ENCODE measurements around the gene PTCH1.
A peak's percentile ranks its signal among the peaks of the same experiment; 100 is the strongest.

PTCH1 gene

GRCh38 chr9:95499046-95499676 lies 17.6 kb downstream of the PTCH1 start:
- no peak overlapping the region for H3K27ac ChIP-seq (ENCODE audit: low read depth, low read length)
- DNase-seq: no peak

DNA sequence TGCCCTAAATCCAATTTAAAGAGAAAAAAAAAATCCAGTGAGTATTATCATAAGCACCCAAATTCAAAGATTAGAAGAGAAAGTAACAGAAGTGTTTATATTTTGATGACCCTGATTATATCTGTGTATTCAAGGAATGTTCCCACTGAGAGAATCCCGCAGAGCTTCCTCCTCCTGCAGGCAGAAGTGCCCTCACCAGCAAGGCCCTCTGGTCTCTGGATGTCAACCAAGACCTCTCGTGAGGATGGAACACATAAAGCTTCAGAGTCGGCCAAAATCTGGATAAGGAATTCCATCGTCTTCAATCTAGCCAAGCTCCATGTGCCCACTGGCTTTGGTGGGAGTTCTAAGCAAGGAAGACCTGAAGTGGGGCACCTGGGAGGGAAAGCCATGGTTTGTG lies 18.1 kb downstream of the PTCH1 start:
- H3K18ac ChIP-seq (ENCODE audit: low read length): no peak overlapping the region
- WGBS (ENCODE audit: extremely low coverage, insufficient coverage, low lambda C conversion rate): no CpG with 5 or more reads among the region's 4 CpGs
- no peak overlapping the region for H3K27ac ChIP-seq (ENCODE audit: low read depth, low read length)
- no peak overlapping the region for H3K4me3 ChIP-seq (ENCODE audit: low read length)
- no peak overlapping the region for H3K4me2 ChIP-seq (ENCODE audit: low read length)
- peaks cover 61% of the 10 kb centered on the region for H3K79me2 ChIP-seq (ENCODE audit: control insufficient read depth, insufficient read depth, low read length)
- no peak overlapping the region for H3K23ac ChIP-seq (ENCODE audit: low read length)
- H3K56ac ChIP-seq (ENCODE audit: low read length): no peak overlapping the region
- H3K27me3 ChIP-seq (ENCODE audit: insufficient read depth, low read length, poor library complexity): no peaks in the 10 kb centered on the region
- H2BK5ac ChIP-seq (ENCODE audit: low read length): no peak overlapping the region
- H3K79me1 ChIP-seq (ENCODE audit: low read length): peaks cover 42% of the 10 kb centered on the region
- no peaks in the 10 kb centered on the region for H3K36me3 ChIP-seq (ENCODE audit: control insufficient read depth, insufficient read depth, low read length)
- H2BK15ac ChIP-seq (replicated peaks; ENCODE audit: low read depth): no peak overlapping the region
- H2BK120ac ChIP-seq (ENCODE audit: low read depth, low read length): no peak overlapping the region
- H3K4ac ChIP-seq (ENCODE audit: low read depth, low read length): no peak overlapping the region
- H3K4me1 ChIP-seq (ENCODE audit: control insufficient read depth, low read depth, low read length): peaks cover 20% of the 10 kb centered on the region
- H4K5ac ChIP-seq (ENCODE audit: low read length): no peak overlapping the region
- no peak overlapping the region for H2AK5ac ChIP-seq (ENCODE audit: low read length)
- no peak for DNase-seq
- no peak overlapping the region for H4K8ac ChIP-seq (ENCODE audit: low read depth, low read length)
- H3K9ac ChIP-seq (ENCODE audit: low read length): no peak overlapping the region

More at GRCh38 chr9:95499046-95499676, 17.6 kb downstream of the PTCH1 start:
- no peaks in the 10 kb centered on the region for H3K36me3 ChIP-seq (ENCODE audit: control insufficient read depth, insufficient read depth, low read length)
- peaks cover 59% of the 10 kb centered on the region for H3K79me2 ChIP-seq (ENCODE audit: control insufficient read depth, insufficient read depth, low read length)
- H4K5ac ChIP-seq (ENCODE audit: low read length): no peak overlapping the region
- no peaks in the 10 kb centered on the region for H3K27me3 ChIP-seq (ENCODE audit: insufficient read depth, low read length, poor library complexity)
- H4K8ac ChIP-seq (ENCODE audit: low read depth, low read length): no peak overlapping the region
- H3K4me3 ChIP-seq (ENCODE audit: low read length): no peak overlapping the region
- H2BK120ac ChIP-seq (ENCODE audit: low read depth, low read length): no peak overlapping the region
- no peak overlapping the region for H3K18ac ChIP-seq (ENCODE audit: low read length)
- H3K4ac ChIP-seq (ENCODE audit: low read depth, low read length): no peak overlapping the region
- H2AK5ac ChIP-seq (ENCODE audit: low read length): no peak overlapping the region
- no CpG with 5 or more reads among the region's 6 CpGs for WGBS (ENCODE audit: extremely low coverage, insufficient coverage, low lambda C conversion rate)
- no peak overlapping the region for H3K4me2 ChIP-seq (ENCODE audit: low read length)
- H2BK15ac ChIP-seq (replicated peaks; ENCODE audit: low read depth): no peak overlapping the region
- peaks cover 42% of the 10 kb centered on the region for H3K79me1 ChIP-seq (ENCODE audit: low read length)
- H3K23ac ChIP-seq (ENCODE audit: low read length): no peak overlapping the region
- no peak overlapping the region for H3K9ac ChIP-seq (ENCODE audit: low read length)
- no peak overlapping the region for H3K56ac ChIP-seq (ENCODE audit: low read length)
- peaks cover 22% of the 10 kb centered on the region for H3K4me1 ChIP-seq (ENCODE audit: control insufficient read depth, low read depth, low read length)
- H2BK5ac ChIP-seq (ENCODE audit: low read length): no peak overlapping the region

- H3K4me2 ChIP-seq (ENCODE audit: low read length): no peak overlapping the region
- no peak overlapping the region for H3K23ac ChIP-seq (ENCODE audit: low read length)
- WGBS (ENCODE audit: extremely low coverage, insufficient coverage, low lambda C conversion rate): no CpG with 5 or more reads among the region's 3 CpGs
- H2BK120ac ChIP-seq (ENCODE audit: low read depth, low read length): no peak overlapping the region
- H3K4me3 ChIP-seq (ENCODE audit: low read length): no peak overlapping the region
- H2BK5ac ChIP-seq (ENCODE audit: low read length): no peak overlapping the region
- H3K4ac ChIP-seq (ENCODE audit: low read depth, low read length): no peak overlapping the region
- H4K8ac ChIP-seq (ENCODE audit: low read depth, low read length): no peak overlapping the region
- no peaks in the 10 kb centered on the region for H3K36me3 ChIP-seq (ENCODE audit: control insufficient read depth, insufficient read depth, low read length)
- H3K9ac ChIP-seq (ENCODE audit: low read length): no peak overlapping the region
- H4K5ac ChIP-seq (ENCODE audit: low read length): no peak overlapping the region
- H2BK15ac ChIP-seq (replicated peaks; ENCODE audit: low read depth): no peak overlapping the region
- H3K56ac ChIP-seq (ENCODE audit: low read length): no peak overlapping the region
- no peak overlapping the region for H3K18ac ChIP-seq (ENCODE audit: low read length)
- H2AK5ac ChIP-seq (ENCODE audit: low read length): no peak overlapping the region
- H3K27me3 ChIP-seq (ENCODE audit: insufficient read depth, low read length, poor library complexity): no peaks in the 10 kb centered on the region
- no peak overlapping the region for H3K27ac ChIP-seq (ENCODE audit: low read depth, low read length)
- peaks cover 43% of the 10 kb centered on the region for H3K79me1 ChIP-seq (ENCODE audit: low read length)
- peaks cover 20% of the 10 kb centered on the region for H3K4me1 ChIP-seq (ENCODE audit: control insufficient read depth, low read depth, low read length)
- H3K79me2 ChIP-seq (ENCODE audit: control insufficient read depth, insufficient read depth, low read length): peaks cover 59% of the 10 kb centered on the region
- no peak for DNase-seq
Observed at GRCh38 chr9:95497772-95498171, 19.0 kb downstream of the PTCH1 start.

GRCh38 chr9:95496687-95497086 lies 20.1 kb downstream of the PTCH1 start:
- no peak overlapping the region for H3K4me3 ChIP-seq (ENCODE audit: low read length)
- no peak overlapping the region for H4K5ac ChIP-seq (ENCODE audit: low read length)
- peaks cover 20% of the 10 kb centered on the region for H3K4me1 ChIP-seq (ENCODE audit: control insufficient read depth, low read depth, low read length)
- no CpG with 5 or more reads among the region's 2 CpGs for WGBS (ENCODE audit: extremely low coverage, insufficient coverage, low lambda C conversion rate)
- H3K18ac ChIP-seq (ENCODE audit: low read length): no peak overlapping the region
- no peak overlapping the region for H3K4ac ChIP-seq (ENCODE audit: low read depth, low read length)
- H3K9ac ChIP-seq (ENCODE audit: low read length): no peak overlapping the region
- H3K4me2 ChIP-seq (ENCODE audit: low read length): no peak overlapping the region
- no peak overlapping the region for H2AK5ac ChIP-seq (ENCODE audit: low read length)
- no peak overlapping the region for H2BK15ac ChIP-seq (replicated peaks; ENCODE audit: low read depth)
- H3K36me3 ChIP-seq (ENCODE audit: control insufficient read depth, insufficient read depth, low read length): no peaks in the 10 kb centered on the region
- H2BK5ac ChIP-seq (ENCODE audit: low read length): no peak overlapping the region
- H3K27ac ChIP-seq (ENCODE audit: low read depth, low read length): no peak overlapping the region
- no peak overlapping the region for H4K8ac ChIP-seq (ENCODE audit: low read depth, low read length)
- peak; percentile 18 for DNase-seq
- H3K27me3 ChIP-seq (ENCODE audit: insufficient read depth, low read length, poor library complexity): no peaks in the 10 kb centered on the region
- no peak overlapping the region for H2BK120ac ChIP-seq (ENCODE audit: low read depth, low read length)
- peaks cover 42% of the 10 kb centered on the region for H3K79me1 ChIP-seq (ENCODE audit: low read length)
- no peak overlapping the region for H3K23ac ChIP-seq (ENCODE audit: low read length)
- peaks cover 56% of the 10 kb centered on the region for H3K79me2 ChIP-seq (ENCODE audit: control insufficient read depth, insufficient read depth, low read length)
- H3K56ac ChIP-seq (ENCODE audit: low read length): no peak overlapping the region

DNA sequence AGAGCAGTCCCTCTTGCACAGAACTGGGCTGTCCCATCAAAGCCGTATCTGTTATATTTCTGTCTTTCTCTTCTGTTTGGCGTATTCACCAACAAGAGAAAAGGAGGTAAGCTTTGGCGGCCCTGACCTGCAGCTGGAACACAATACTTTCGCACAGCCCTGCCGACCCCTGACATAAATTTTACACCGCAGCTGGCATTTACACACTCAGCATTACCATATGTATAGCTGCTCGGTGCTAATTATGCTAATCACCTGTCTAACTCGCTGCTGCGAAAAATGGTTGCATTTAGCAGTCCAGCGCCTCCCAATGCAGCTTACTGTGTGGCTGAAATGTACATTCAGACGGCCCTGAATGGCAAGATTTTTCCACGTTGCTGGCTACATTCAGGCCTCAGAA lies 20.8 kb downstream of the PTCH1 start:
- Histone ChIP-seq H3K9ac (ENCODE audit: low read length) (peak overlapping the region; percentile 10), H3K79me1 (ENCODE audit: low read length) (peaks cover 45% of the 10 kb centered on the region), H3K79me2 (ENCODE audit: control insufficient read depth, insufficient read depth, low read length) (peaks cover 57% of the 10 kb centered on the region), H2BK15ac (replicated peaks; ENCODE audit: low read depth) (no peak overlapping the region), H3K4ac (ENCODE audit: low read depth, low read length) (no peak overlapping the region), H4K5ac (ENCODE audit: low read length) (no peak overlapping the region), H3K18ac (ENCODE audit: low read length) (peak overlapping the region; percentile 61), H3K36me3 (ENCODE audit: control insufficient read depth, insufficient read depth, low read length) (no peaks in the 10 kb centered on the region), H4K8ac (ENCODE audit: low read depth, low read length) (no peak overlapping the region), H3K27me3 (ENCODE audit: insufficient read depth, low read length, poor library complexity) (no peaks in the 10 kb centered on the region), H2BK120ac (ENCODE audit: low read depth, low read length) (no peak overlapping the region), H3K4me3 (ENCODE audit: low read length) (no peak overlapping the region), H2AK5ac (ENCODE audit: low read length) (no peak overlapping the region), H3K23ac (ENCODE audit: low read length) (no peak overlapping the region), H3K4me1 (ENCODE audit: control insufficient read depth, low read depth, low read length) (peaks cover 20% of the 10 kb centered on the region), H3K27ac (ENCODE audit: low read depth, low read length) (no peak overlapping the region), H3K4me2 (ENCODE audit: low read length) (no peak overlapping the region), H3K56ac (ENCODE audit: low read length) (no peak overlapping the region), H2BK5ac (ENCODE audit: low read length) (no peak overlapping the region)
- WGBS (ENCODE audit: extremely low coverage, insufficient coverage, low lambda C conversion rate): no CpG with 5 or more reads among the region's 12 CpGs
- DNase-seq: no peak

DNA sequence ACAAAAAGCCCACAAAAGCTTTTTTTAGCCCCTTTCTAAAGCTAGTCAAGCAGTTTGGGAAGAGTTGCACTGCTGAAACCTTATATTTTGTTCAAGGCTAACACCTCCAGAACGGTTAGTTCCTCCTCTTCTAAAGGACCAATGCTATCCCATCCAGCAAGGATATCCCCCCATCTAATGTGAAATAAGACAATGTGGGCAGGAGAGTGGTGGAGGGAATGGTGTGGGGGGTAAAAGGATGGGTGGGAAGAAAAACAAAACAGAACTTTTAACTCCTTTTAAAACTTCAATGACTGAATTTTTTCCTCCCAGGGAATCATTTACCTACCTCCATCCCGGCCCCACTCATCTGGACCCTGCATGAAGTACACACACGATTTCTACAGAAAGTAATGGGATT lies 21.2 kb downstream of the PTCH1 start:
- peak overlapping the region; percentile 61 for H3K18ac ChIP-seq (ENCODE audit: low read length)
- no peak overlapping the region for H2AK5ac ChIP-seq (ENCODE audit: low read length)
- no peak overlapping the region for H3K4ac ChIP-seq (ENCODE audit: low read depth, low read length)
- H2BK15ac ChIP-seq (replicated peaks; ENCODE audit: low read depth): no peak overlapping the region
- peaks cover 20% of the 10 kb centered on the region for H3K4me1 ChIP-seq (ENCODE audit: control insufficient read depth, low read depth, low read length)
- no CpG with 5 or more reads among the region's 3 CpGs for WGBS (ENCODE audit: extremely low coverage, insufficient coverage, low lambda C conversion rate)
- H3K4me2 ChIP-seq (ENCODE audit: low read length): no peak overlapping the region
- H4K5ac ChIP-seq (ENCODE audit: low read length): no peak overlapping the region
- H3K27me3 ChIP-seq (ENCODE audit: insufficient read depth, low read length, poor library complexity): no peaks in the 10 kb centered on the region
- DNase-seq: no peak
- H3K56ac ChIP-seq (ENCODE audit: low read length): no peak overlapping the region
- H3K23ac ChIP-seq (ENCODE audit: low read length): no peak overlapping the region
- H4K8ac ChIP-seq (ENCODE audit: low read depth, low read length): no peak overlapping the region
- H3K4me3 ChIP-seq (ENCODE audit: low read length): no peak overlapping the region
- peaks cover 44% of the 10 kb centered on the region for H3K79me1 ChIP-seq (ENCODE audit: low read length)
- no peak overlapping the region for H3K27ac ChIP-seq (ENCODE audit: low read depth, low read length)
- H2BK5ac ChIP-seq (ENCODE audit: low read length): no peak overlapping the region
- H2BK120ac ChIP-seq (ENCODE audit: low read depth, low read length): no peak overlapping the region
- peak overlapping the region; percentile 10 for H3K9ac ChIP-seq (ENCODE audit: low read length)
- peaks cover 55% of the 10 kb centered on the region for H3K79me2 ChIP-seq (ENCODE audit: control insufficient read depth, insufficient read depth, low read length)
- H3K36me3 ChIP-seq (ENCODE audit: control insufficient read depth, insufficient read depth, low read length): no peaks in the 10 kb centered on the region

Data from mesendoderm (in vitro differentiated cells).